PC-9 (cell line): ENCODE results near the gene GPR135. TPM values are rescaled to one million over a fixed set of nuclear protein-coding genes. Genes with fewer than 3 reads are reported as not detected.

Source experiments
- BruUV-seq: library from RNA; stranded (reverse); fragments of 400-500 nt; replicated peaks from 2 replicates; lab custom pipeline; 2021; lab: Mats Ljungman, UMichigan
- CTCF ChIA-PET: fragments of 300-600 bp; sonication (Branson Sonifier 250); formaldehyde crosslinking; loops from one replicate; lab custom pipeline; 2022; ENCODE audit warnings: antibody characterized with exemption; lab: Charles Lee
- POLR2A ChIA-PET: fragments of 300-600 bp; sonication (Branson Sonifier 250); formaldehyde crosslinking; loops from one replicate; lab custom pipeline; 2022; ENCODE audit warnings: antibody characterized with exemption; ENCODE audit not compliant: unreplicated experiment; lab: Charles Lee
- DNase-seq, 2 experiments: peaks; one replicate each; pipeline versions ENCODE4 v3.0.0 to v3.0.0-alpha.2; 2015 to 2022; ENCODE audit warnings: mixed read lengths in 1 of 2
- H2AFZ ChIP-seq: fragments of 200-600 bp; sonication (generic); 2 replicates; pipeline ENCODE4 v1.8.1; 2017; ENCODE audit warnings: antibody characterized with exemption
- H3F3A ChIP-seq: fragments of 200-600 bp; sonication (generic); 2 replicates; pipeline ENCODE4 v1.8.1; 2017; ENCODE audit warnings: antibody characterized with exemption, mild to moderate bottlenecking, low read depth; ENCODE audit not compliant: insufficient read depth
- H3K27ac ChIP-seq: fragments of 200-600 bp; sonication (generic); 2 replicates; pipeline ENCODE4 v1.6.1; 2016; ENCODE audit warnings: mixed run types
- H3K27me3 ChIP-seq: fragments of 200-600 bp; sonication (generic); 2 replicates; pipeline ENCODE4 v1.6.1; 2016; ENCODE audit warnings: low read depth, mixed run types; ENCODE audit not compliant: insufficient read depth
- H3K36me3 ChIP-seq: fragments of 200-600 bp; sonication (generic); 2 replicates; pipeline ENCODE4 v1.6.1; 2016; ENCODE audit warnings: low read depth, mixed run types
- H3K4me1 ChIP-seq: fragments of 200-600 bp; sonication (generic); replicated peaks from 2 replicates; pipeline ENCODE4 v1.6.1; 2016; ENCODE audit warnings: mixed run types; ENCODE audit not compliant: insufficient read depth
- H3K4me2 ChIP-seq: fragments of 200-600 bp; sonication (generic); 2 replicates; pipeline ENCODE4 v1.6.1; 2017; ENCODE audit warnings: mixed run types
- H3K4me3 ChIP-seq: fragments of 200-600 bp; sonication (generic); 2 replicates; pipeline ENCODE4 v1.6.1; 2016; ENCODE audit warnings: mixed run types
- H3K79me2 ChIP-seq: fragments of 200-600 bp; sonication (generic); 2 replicates; pipeline ENCODE4 v1.6.1; 2017; ENCODE audit warnings: low read depth, mixed run types
- H3K9me2 ChIP-seq: fragments of 200-600 bp; sonication (generic); 2 replicates; pipeline ENCODE4 v1.8.1; 2017; ENCODE audit warnings: mild to moderate bottlenecking; ENCODE audit not compliant: insufficient read depth
- H3K9me3 ChIP-seq: fragments of 200-600 bp; sonication (generic); 2 replicates; pipeline ENCODE4 v1.8.1; 2016; ENCODE audit warnings: low read depth; ENCODE audit not compliant: insufficient read depth
- H4K20me1 ChIP-seq: fragments of 200-600 bp; sonication (generic); 2 replicates; pipeline ENCODE4 v1.8.1; 2017; ENCODE audit not compliant: insufficient read depth
- CTCF ChIP-seq: fragments of 200-600 bp; sonication (generic); conservative IDR thresholded peaks from 2 replicates; pipeline ENCODE4 v1.6.1; 2017; ENCODE audit warnings: mixed run types, antibody characterized with exemption, mild to moderate bottlenecking, moderate library complexity
- EZH2 ChIP-seq: fragments of 200-600 bp; sonication (generic); IDR thresholded peaks from 2 replicates; pipeline ENCODE4 v1.8.0; 2017; ENCODE audit warnings: antibody characterized with exemption, low read depth
- intact Hi-C: fragments of 100-400 bp; cut with micrococcal nuclease; formaldehyde crosslinking; loops from one replicate; pipeline ENCODE4 v1.10.0; 2022; ENCODE audit not compliant: unreplicated experiment
- total RNA-seq: library from RNA; stranded (reverse); gene quantifications from 2 replicates; pipeline ENCODE4 v1.2.3, GENCODE V29; 2021

Gene GPR135
- total RNA-seq, 1 experiment from 2014 or later: 15.2 TPM

- ChIA-PET CTCF (no interaction called here), POLR2A (no interaction called here)
- Histone ChIP-seq H3K9me2 (no peaks in the 10 kb centered on the region), H3K4me2 (no peak overlapping the region), H3K36me3 (peaks cover 19% of the 10 kb centered on the region), H3F3A (no peaks in the 10 kb centered on the region; the same call in 1 of the 2 replicates), H2AFZ (no peak overlapping the region), H3K79me2 (no peaks in the 10 kb centered on the region), H3K9me3 (no peaks in the 10 kb centered on the region), H3K4me3 (no peak overlapping the region), H3K4me1 (no peaks in the 10 kb centered on the region), H3K27ac (no peak overlapping the region), H3K27me3 (no peaks in the 10 kb centered on the region), H4K20me1 (no peaks in the 10 kb centered on the region)
- DNase-seq: no peak
- BruUV-seq: no TSS peak
- intact Hi-C loops: no loop called here
- TF ChIP-seq CTCF (no peak), EZH2 (no peak)
Observed at GRCh38 chr14:59464486-59465315, 479 bp downstream of the GPR135 start.

GRCh38 chr14:59463787-59464485 is 1.2 kb downstream of the GPR135 start:
- Histone ChIP-seq H3K4me2 (no peak overlapping the region), H3K36me3 (peaks cover 19% of the 10 kb centered on the region), H3K27ac (no peak overlapping the region), H3F3A (no peaks in the 10 kb centered on the region; the same call in 1 of the 2 replicates), H3K4me3 (no peak overlapping the region), H4K20me1 (no peaks in the 10 kb centered on the region), H3K79me2 (no peaks in the 10 kb centered on the region), H3K27me3 (no peaks in the 10 kb centered on the region), H3K4me1 (no peaks in the 10 kb centered on the region), H3K9me3 (no peaks in the 10 kb centered on the region), H3K9me2 (no peaks in the 10 kb centered on the region), H2AFZ (no peak overlapping the region)
- DNase-seq: no peak
- CTCF ChIA-PET: no interaction called here
- intact Hi-C loops: no loop called here
- no peak for TF ChIP-seq EZH2
- TF ChIP-seq CTCF: no peak
- POLR2A ChIA-PET: no interaction called here
- BruUV-seq: no TSS peak

GRCh38 chr14:59461891-59462290 is 3.3 kb downstream of the GPR135 start:
- no peak overlapping the region for H3K4me3 ChIP-seq
- TF ChIP-seq EZH2 (no peak), CTCF (no peak)
- no peaks in the 10 kb centered on the region for H3K27me3 ChIP-seq
- H2AFZ ChIP-seq: no peak overlapping the region
- POLR2A ChIA-PET: no interaction called here
- H3F3A ChIP-seq: no peaks in the 10 kb centered on the region
- no peak for DNase-seq
- H4K20me1 ChIP-seq: no peaks in the 10 kb centered on the region
- peaks cover 30% of the 10 kb centered on the region for H3K36me3 ChIP-seq
- CTCF ChIA-PET: no interaction called here
- H3K27ac ChIP-seq: no peak overlapping the region
- BruUV-seq: no TSS peak
- intact Hi-C loops: no loop called here
- H3K4me2 ChIP-seq: no peak overlapping the region
- no peaks in the 10 kb centered on the region for H3K79me2 ChIP-seq
- H3K4me1 ChIP-seq: no peaks in the 10 kb centered on the region
- H3K9me2 ChIP-seq: no peaks in the 10 kb centered on the region
- H3K9me3 ChIP-seq: no peaks in the 10 kb centered on the region
